Activated T-cell treated with anti-CD3 and anti-CD28 coated beads, Interleukin-2, amount 50 U/mL, for 24 hours (primary cell): ENCODE results near the gene FOXJ2.
A peak's percentile ranks its signal among the peaks of the same experiment; 100 is the strongest.

ENCODE experiments used
- DNase-seq: peaks from one replicate; pipeline ENCODE4 v3.0.0-alpha.2; 2020
- H3K27ac Mint-ChIP-seq: 2 replicates; pipeline ENCODE4 v1.8.0; 2020; ENCODE audit warnings: mild to moderate bottlenecking, mixed read lengths
- H3K27me3 Mint-ChIP-seq: 2 replicates; pipeline ENCODE4 v1.8.0; 2020; ENCODE audit warnings: mixed read lengths
- H3K36me3 Mint-ChIP-seq: 2 replicates; pipeline ENCODE4 v1.8.0; 2020; ENCODE audit warnings: low read depth, mixed read lengths
- H3K4me1 Mint-ChIP-seq: 2 replicates; pipeline ENCODE4 v1.8.0; 2020; ENCODE audit warnings: low read depth, mixed read lengths
- H3K4me3 Mint-ChIP-seq: 2 replicates; pipeline ENCODE4 v1.8.0; 2020; ENCODE audit warnings: mild to moderate bottlenecking, moderate library complexity, mixed read lengths
- H3K9me3 Mint-ChIP-seq: 2 replicates; pipeline ENCODE4 v1.8.0; 2020; ENCODE audit warnings: mixed read lengths

FOXJ2 gene

GRCh38 chr12:8037046-8037663 is 4.6 kb downstream of the FOXJ2 start:
- no peak for DNase-seq
- peak overlapping the region; percentile 2 for H3K4me3 Mint-ChIP-seq
- peaks cover 32% of the 10 kb centered on the region for H3K36me3 Mint-ChIP-seq
- H3K9me3 Mint-ChIP-seq, result no peaks in the 10 kb centered on the region
- no peaks in the 10 kb centered on the region for H3K27me3 Mint-ChIP-seq
- peaks cover 66% of the 10 kb centered on the region for H3K4me1 Mint-ChIP-seq
- H3K27ac Mint-ChIP-seq, result peak overlapping the region; percentile 36

GRCh38 chr12:8037947-8038346 is 5.4 kb downstream of the FOXJ2 start:
- Mint-ChIP-seq H3K4me1 (peaks cover 65% of the 10 kb centered on the region), H3K27ac (peak overlapping the region; percentile 40), H3K27me3 (no peaks in the 10 kb centered on the region), H3K36me3 (peaks cover 37% of the 10 kb centered on the region), H3K9me3 (no peaks in the 10 kb centered on the region), H3K4me3 (peak overlapping the region; percentile 45)
- DNase-seq, result no peak

- Mint-ChIP-seq H3K4me1 (peaks cover 60% of the 10 kb centered on the region), H3K27me3 (no peaks in the 10 kb centered on the region), H3K27ac (peak overlapping the region; percentile 39), H3K9me3 (no peaks in the 10 kb centered on the region), H3K4me3 (peak overlapping the region; percentile 45), H3K36me3 (peaks cover 43% of the 10 kb centered on the region)
- DNase-seq, result peak; percentile 49
Measured at GRCh38 chr12:8038659-8039114, 6.2 kb downstream of the FOXJ2 start.

- no peak overlapping the region for H3K27ac Mint-ChIP-seq
Measured at GRCh38 chr12:8040791-8041190, 8.3 kb downstream of the FOXJ2 start.

GRCh38 chr12:8045952-8046944 is 13.7 kb downstream of the FOXJ2 start:
- peaks cover 23% of the 10 kb centered on the region for H3K4me1 Mint-ChIP-seq
- peak; percentile 86 for DNase-seq
- H3K4me3 Mint-ChIP-seq, result no peak overlapping the region
- H3K36me3 Mint-ChIP-seq, result peaks cover 91% of the 10 kb centered on the region
- H3K9me3 Mint-ChIP-seq, result no peaks in the 10 kb centered on the region
- H3K27me3 Mint-ChIP-seq, result no peaks in the 10 kb centered on the region
- no peak overlapping the region for H3K27ac Mint-ChIP-seq

More at GRCh38 chr12:8040791-8041190, 8.3 kb downstream of the FOXJ2 start:
- H3K36me3 Mint-ChIP-seq, result peaks cover 63% of the 10 kb centered on the region
- no peaks in the 10 kb centered on the region for H3K9me3 Mint-ChIP-seq
- no peaks in the 10 kb centered on the region for H3K27me3 Mint-ChIP-seq
- H3K4me1 Mint-ChIP-seq, result peaks cover 39% of the 10 kb centered on the region
- DNase-seq, result no peak
- H3K4me3 Mint-ChIP-seq, result no peak overlapping the region

GRCh38 chr12:8047842-8048241 is 15.3 kb downstream of the FOXJ2 start:
- H3K36me3 Mint-ChIP-seq, result peaks cover 91% of the 10 kb centered on the region
- peaks cover 23% of the 10 kb centered on the region for H3K4me1 Mint-ChIP-seq
- H3K27me3 Mint-ChIP-seq, result no peaks in the 10 kb centered on the region
- H3K27ac Mint-ChIP-seq, result peak overlapping the region; percentile 71
- H3K4me3 Mint-ChIP-seq, result no peak overlapping the region
- H3K9me3 Mint-ChIP-seq, result no peaks in the 10 kb centered on the region
- no peak for DNase-seq

GRCh38 chr12:8048906-8049305 is 16.4 kb downstream of the FOXJ2 start:
- Mint-ChIP-seq H3K4me3 (no peak overlapping the region), H3K9me3 (no peaks in the 10 kb centered on the region), H3K36me3 (peaks cover 93% of the 10 kb centered on the region), H3K27ac (peak overlapping the region; percentile 28), H3K27me3 (no peaks in the 10 kb centered on the region), H3K4me1 (peaks cover 23% of the 10 kb centered on the region)
- DNase-seq, result no peak

GRCh38 chr12:8050600-8051250 is 18.2 kb downstream of the FOXJ2 start:
- Mint-ChIP-seq H3K4me1 (peaks cover 23% of the 10 kb centered on the region), H3K4me3 (no peak overlapping the region), H3K36me3 (peaks cover 94% of the 10 kb centered on the region), H3K27ac (peak overlapping the region; percentile 16), H3K9me3 (no peaks in the 10 kb centered on the region), H3K27me3 (no peaks in the 10 kb centered on the region)
- DNase-seq, result no peak

GRCh38 chr12:8052679-8053078 is 20.2 kb downstream of the FOXJ2 start:
- no peak overlapping the region for H3K27ac Mint-ChIP-seq
- DNase-seq, result no peak
- H3K4me1 Mint-ChIP-seq, result peaks cover 22% of the 10 kb centered on the region
- H3K36me3 Mint-ChIP-seq, result peaks cover 74% of the 10 kb centered on the region
- H3K9me3 Mint-ChIP-seq, result no peaks in the 10 kb centered on the region
- H3K4me3 Mint-ChIP-seq, result no peak overlapping the region
- H3K27me3 Mint-ChIP-seq, result no peaks in the 10 kb centered on the region

GRCh38 chr12:8054816-8055215 is 22.3 kb downstream of the FOXJ2 start:
- Mint-ChIP-seq H3K9me3 (no peaks in the 10 kb centered on the region), H3K4me1 (peaks cover 20% of the 10 kb centered on the region), H3K27me3 (no peaks in the 10 kb centered on the region), H3K27ac (no peak overlapping the region), H3K4me3 (no peak overlapping the region), H3K36me3 (peaks cover 53% of the 10 kb centered on the region)
- no peak for DNase-seq

GRCh38 chr12:8057306-8057705 is 24.8 kb downstream of the FOXJ2 start:
- Mint-ChIP-seq H3K4me3 (no peak overlapping the region), H3K4me1 (peaks cover 21% of the 10 kb centered on the region), H3K27ac (no peak overlapping the region), H3K9me3 (no peaks in the 10 kb centered on the region), H3K27me3 (no peaks in the 10 kb centered on the region), H3K36me3 (peaks cover 33% of the 10 kb centered on the region)
- no peak for DNase-seq

GRCh38 chr12:8057839-8058238 is 25.3 kb downstream of the FOXJ2 start:
- Mint-ChIP-seq H3K27me3 (no peaks in the 10 kb centered on the region), H3K9me3 (no peaks in the 10 kb centered on the region), H3K4me3 (no peak overlapping the region), H3K27ac (peak overlapping the region; percentile 48), H3K36me3 (peaks cover 28% of the 10 kb centered on the region), H3K4me1 (peaks cover 21% of the 10 kb centered on the region)
- DNase-seq, result no peak

GRCh38 chr12:8058506-8058905 is 26.0 kb downstream of the FOXJ2 start:
- no peak for DNase-seq
- Mint-ChIP-seq H3K4me3 (no peak overlapping the region), H3K4me1 (peaks cover 21% of the 10 kb centered on the region), H3K36me3 (peaks cover 22% of the 10 kb centered on the region), H3K27ac (no peak overlapping the region), H3K9me3 (no peaks in the 10 kb centered on the region), H3K27me3 (no peaks in the 10 kb centered on the region)

- Mint-ChIP-seq H3K4me3 (no peak overlapping the region), H3K27ac (no peak overlapping the region), H3K4me1 (peaks cover 24% of the 10 kb centered on the region)
Measured at GRCh38 chr12:8064131-8064530, 31.6 kb downstream of the FOXJ2 start.

More at GRCh38 chr12:8064131-8064530, 31.6 kb downstream of the FOXJ2 start:
- no peaks in the 10 kb centered on the region for H3K36me3 Mint-ChIP-seq
- no peaks in the 10 kb centered on the region for H3K9me3 Mint-ChIP-seq
- no peak for DNase-seq
- H3K27me3 Mint-ChIP-seq, result no peaks in the 10 kb centered on the region
